Cardiac muscle cell (in vitro differentiated cells and primary cell): ENCODE measurements around the gene COG5. TPM values are rescaled to one million over a fixed set of nuclear protein-coding genes. Genes with fewer than 3 reads are reported as not detected.

ENCODE experiments used
- DNase-seq, 2 donors: peaks; one replicate each; pipeline versions ENCODE4 v3.0.0 to v3.0.0-alpha.2; 2010 to 2017; ENCODE audit warnings: low read depth in 1 of 2, low spot score in 1 of 2
- H3K27ac ChIP-seq: fragments of 200-600 bp; sonication (generic); 2 replicates; pipeline ENCODE4 v1.5.1; 2016
- H3K27me3 ChIP-seq: fragments of 200-600 bp; sonication (generic); 2 replicates; pipeline ENCODE4 v1.6.0; 2016; ENCODE audit warnings: control low read depth
- H3K36me3 ChIP-seq: fragments of 200-600 bp; sonication (generic); 2 replicates; pipeline ENCODE4 v1.5.1; 2016; ENCODE audit warnings: control low read depth
- H3K4me1 ChIP-seq: fragments of 200-600 bp; sonication (generic); 2 replicates; pipeline ENCODE4 v1.8.1; 2017; ENCODE audit warnings: low read depth, mild to moderate bottlenecking, mixed run types
- H3K4me3 ChIP-seq: fragments of 200-600 bp; sonication (generic); 2 replicates; pipeline ENCODE4 v1.5.1; 2016; ENCODE audit warnings: mild to moderate bottlenecking
- H3K9me3 ChIP-seq: fragments of 200-600 bp; sonication (generic); 2 replicates; pipeline ENCODE4 v1.5.1; 2017; ENCODE audit warnings: low read depth, mild to moderate bottlenecking, control low read depth
- CTCF ChIP-seq: IDR thresholded peaks from 2 replicates; pipeline ENCODE4 v1.5.1; 2012; ENCODE audit warnings: low read depth, mild to moderate bottlenecking, low read length
- polyA plus RNA-seq: library from polyadenylated mRNA; unstranded; fragments of >200 nt; fragmentation: Nextera tagmentation; extraction: Ambion mirVana; gene quantifications from 2 replicates; pipeline ENCODE4 v1.2.1, GENCODE V29; 2016
- total RNA-seq: library from RNA; depleted of rRNA; stranded (reverse); fragments of >200 nt; gene quantifications from 2 replicates; pipeline ENCODE4 v1.2.3, GENCODE V29; 2016

COG5 gene
- total and polyA plus RNA-seq, 2 experiments from 2014 or later, result 20.4 to 63.1 TPM

DNA sequence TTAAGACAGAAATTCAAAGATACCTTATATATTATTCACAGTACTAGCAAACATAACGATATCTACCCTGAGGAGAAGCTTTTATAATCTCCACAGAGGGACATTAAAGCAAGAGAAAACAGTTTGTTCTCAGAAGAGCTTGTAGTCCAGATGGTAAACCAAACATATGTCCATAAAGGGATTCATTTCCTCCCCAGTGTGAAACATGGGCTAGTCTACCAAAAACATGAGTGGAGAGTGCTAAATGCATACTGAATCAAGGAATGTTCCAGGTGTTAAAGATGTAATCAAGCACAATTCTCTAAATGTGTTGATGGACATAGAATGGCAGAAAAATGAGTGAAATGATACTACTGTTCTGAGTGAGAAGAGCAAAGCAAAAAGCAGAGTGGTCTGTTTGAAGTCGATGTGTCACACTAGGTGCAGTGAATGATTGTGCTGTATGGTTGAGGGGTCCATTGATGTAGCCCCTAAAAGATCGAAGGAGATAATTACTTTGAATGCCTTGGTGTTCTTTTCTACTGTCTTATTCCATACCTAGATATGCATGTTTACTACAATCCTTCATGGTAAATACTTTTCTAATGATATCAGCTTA lies 41.6 kb upstream of the COG5 start:
- no peaks in the 10 kb centered on the region for H3K27me3 ChIP-seq
- no peak overlapping the region for H3K27ac ChIP-seq
- H3K9me3 ChIP-seq, result no peaks in the 10 kb centered on the region
- H3K36me3 ChIP-seq, result peaks cover 17% of the 10 kb centered on the region
- TF ChIP-seq CTCF, result no peak
- no peak for DNase-seq
- no peaks in the 10 kb centered on the region for H3K4me1 ChIP-seq
- no peak overlapping the region for H3K4me3 ChIP-seq

DNA sequence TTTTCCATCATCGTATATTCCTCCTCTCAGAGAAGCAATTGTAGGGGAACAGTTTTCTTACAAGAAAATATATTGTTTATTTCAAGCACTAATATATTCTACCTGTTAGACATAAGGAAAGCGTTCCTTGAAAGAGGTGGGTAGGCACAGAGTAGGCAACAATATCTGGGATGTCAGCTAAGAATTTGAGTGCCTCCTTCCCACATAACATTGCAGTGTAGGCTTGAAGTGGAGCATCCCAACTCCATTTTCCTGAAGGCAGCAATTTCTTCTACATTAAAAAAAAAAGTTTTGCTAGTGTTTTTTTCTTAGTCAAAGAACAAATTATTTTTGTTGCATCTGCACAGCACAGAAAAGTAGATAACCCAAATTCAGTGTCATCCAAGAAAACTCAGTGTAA lies 37.1 kb upstream of the COG5 start:
- Histone ChIP-seq H3K9me3 (no peaks in the 10 kb centered on the region), H3K27ac (no peak overlapping the region), H3K27me3 (no peaks in the 10 kb centered on the region), H3K4me1 (no peaks in the 10 kb centered on the region), H3K4me3 (no peak overlapping the region), H3K36me3 (peaks cover 24% of the 10 kb centered on the region)
- no peak for DNase-seq
- no peak for TF ChIP-seq CTCF

GRCh38 chr7:107599262-107599661 lies 35.5 kb upstream of the COG5 start:
- DNase-seq, result no peak
- H3K4me1 ChIP-seq, result no peaks in the 10 kb centered on the region
- H3K4me3 ChIP-seq, result no peak overlapping the region
- no peaks in the 10 kb centered on the region for H3K27me3 ChIP-seq
- H3K27ac ChIP-seq, result no peak overlapping the region
- no peak for TF ChIP-seq CTCF
- H3K9me3 ChIP-seq, result no peaks in the 10 kb centered on the region
- peaks cover 34% of the 10 kb centered on the region for H3K36me3 ChIP-seq

DNA sequence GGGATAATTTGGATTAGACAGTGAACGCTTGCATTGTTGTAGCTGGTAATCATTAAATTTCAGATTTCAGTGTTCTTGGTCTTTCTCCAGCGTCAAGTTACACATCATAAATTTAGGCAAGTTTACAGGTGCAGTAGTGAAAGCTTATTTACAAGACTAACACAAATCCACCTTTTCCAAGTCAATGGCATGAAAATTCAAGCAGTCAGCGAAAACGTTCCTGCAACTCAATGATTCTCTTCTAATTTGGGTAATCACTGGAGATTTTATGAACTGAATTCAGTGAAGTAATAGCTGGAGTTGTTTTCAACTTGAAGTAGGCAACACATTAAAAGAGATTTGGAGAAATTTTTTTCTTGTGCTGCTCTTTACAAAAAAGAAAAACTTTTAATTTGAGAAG lies 34.2 kb upstream of the COG5 start:
- Histone ChIP-seq H3K4me3 (no peak overlapping the region), H3K4me1 (no peaks in the 10 kb centered on the region), H3K27ac (no peak overlapping the region), H3K36me3 (peaks cover 34% of the 10 kb centered on the region), H3K9me3 (no peaks in the 10 kb centered on the region), H3K27me3 (no peaks in the 10 kb centered on the region)
- TF ChIP-seq CTCF, result no peak
- DNase-seq, result no peak

- no peak overlapping the region for H3K4me3 ChIP-seq
- no peaks in the 10 kb centered on the region for H3K9me3 ChIP-seq
- no peaks in the 10 kb centered on the region for H3K4me1 ChIP-seq
- H3K27me3 ChIP-seq, result no peaks in the 10 kb centered on the region
- DNase-seq, result no peak
- H3K27ac ChIP-seq, result peak overlapping the region; percentile 27
- peaks cover 34% of the 10 kb centered on the region for H3K36me3 ChIP-seq
- no peak for TF ChIP-seq CTCF
These were observed 33.8 kb upstream of the COG5 start for GRCh38 chr7:107597582-107597916.
